K562 (cell line): ENCODE measurements around the gene FOXO3. TPM values are rescaled to one million over a fixed set of nuclear protein-coding genes. Genes with fewer than 3 reads are reported as not detected.

Experiments
- ARNT ChIP-seq, 2 experiments: fragments of 450-650 bp; IDR thresholded peaks; 2 replicates each; pipeline ENCODE4 v1.6.1; 2016; ENCODE audit warnings: mild to moderate bottlenecking in 1 of 2
- BCOR ChIP-seq: fragments of 450-650 bp; IDR thresholded peaks from 2 replicates; pipeline ENCODE4 v1.6.1; 2016
- BRF1 ChIP-seq: IDR thresholded peaks from 3 replicates; pipeline ENCODE4 v1.6.1; 2011; ENCODE audit warnings: borderline replicate concordance, mild to moderate bottlenecking; ENCODE audit not compliant: insufficient read length; ENCODE audit errors: extremely low read depth
- CBX3 ChIP-seq, 2 experiments: IDR thresholded peaks; 1 replicate in 1 of 2; 2 replicates in 1 of 2; pipeline ENCODE4 v1.6.1; 2012; ENCODE audit warnings: inconsistent platforms in 2 of 2, low read length in 2 of 2, borderline replicate concordance in 1 of 2, control low read depth in 1 of 2
- EP300 ChIP-seq: IDR thresholded peaks from 2 replicates; pipeline ENCODE4 v1.6.1; 2012; ENCODE audit warnings: low read length, improper control_type of control experiment
- HIVEP1 ChIP-seq: fragments of 250-450 bp; sonication (Bioruptor Pico); IDR thresholded peaks from 2 replicates; pipeline ENCODE4 v1.4.0; 2020; ENCODE audit warnings: mild to moderate bottlenecking
- ILF3 ChIP-seq: fragments of 450-650 bp; IDR thresholded peaks from 2 replicates; pipeline ENCODE4 v1.6.1; 2018; ENCODE audit warnings: antibody characterized with exemption, mild to moderate bottlenecking, moderate library complexity, borderline replicate concordance
- MAFF ChIP-seq: IDR thresholded peaks from 2 replicates; pipeline ENCODE4 v1.6.1; 2012; ENCODE audit warnings: low read length, improper control_type of control experiment
- MCM5 ChIP-seq: fragments of 450-650 bp; IDR thresholded peaks from 2 replicates; pipeline ENCODE4 v1.6.1; 2016; ENCODE audit warnings: low read depth
- MTA2 ChIP-seq: fragments of 450-650 bp; IDR thresholded peaks from 2 replicates; pipeline ENCODE4 v1.6.1; 2016; ENCODE audit warnings: low read depth
- PHF8 ChIP-seq: fragments of 200-600 bp; sonication (generic); IDR thresholded peaks from 2 replicates; pipeline ENCODE4 v1.6.1; 2012; ENCODE audit warnings: mixed run types, mild to moderate bottlenecking, inconsistent platforms, low read length, moderate library complexity, borderline replicate concordance
- TAF1 ChIP-seq: IDR thresholded peaks from 2 replicates; pipeline ENCODE4 v1.6.1; 2011; ENCODE audit warnings: mild to moderate bottlenecking, low read length, moderate library complexity; ENCODE audit not compliant: insufficient read depth, control insufficient read depth, severe bottlenecking; ENCODE audit errors: extremely low read depth
- XRCC4 ChIP-seq: IDR thresholded peaks from one replicate; pipeline ENCODE4 v1.6.1; 2011; ENCODE audit not compliant: insufficient read depth, insufficient read length; ENCODE audit errors: extremely low read depth
- ZNF184 ChIP-seq: sonication (generic); formaldehyde crosslinking; IDR thresholded peaks from 2 replicates; pipeline ENCODE4 v1.5.0; 2020; ENCODE audit warnings: missing genetic modification reagents
- ZNF232 ChIP-seq: sonication (generic); formaldehyde crosslinking; IDR thresholded peaks from 2 replicates; pipeline ENCODE4 v1.8.0; 2022; ENCODE audit warnings: mild to moderate bottlenecking, missing genetic modification reagents
- polyA plus RNA-seq, 8 experiments: library from polyadenylated mRNA; depleted of rRNA in 4 of 8; stranded (reverse) in 5 of 8; unstranded in 3 of 8; fragments of >200 nt; fragmentation: Nextera tagmentation in 2 of 8; fragmentation: Illumina TruSeq in 1 of 8; extraction: Ambion mirVana in 2 of 8; extraction: Trizol in 1 of 8; gene quantifications; 2 replicates each; pipeline versions ENCODE4 v1.2.1 to v1.2.3, GENCODE V29; 2011 to 2014; ENCODE audit warnings: inconsistent platforms in 1 of 8, missing spikeins in 1 of 8
- total RNA-seq, 7 experiments: library from RNA; depleted of rRNA in 6 of 7; stranded (reverse); fragments of >200 nt in 6 of 7; fragmentation: Illumina TruSeq in 2 of 7; extraction: Trizol in 2 of 7; gene quantifications; 2 replicates each; pipeline versions ENCODE4 v1.2.1 to v1.2.3, GENCODE V29; 2011 to 2021; ENCODE audit warnings: low replicate concordance in 1 of 7
- TF ChIP-seq, protein P1 (sequence below): IDR thresholded peaks from 2 replicates; pipeline ENCODE4 v1.6.1; 2014; ENCODE audit warnings: antibody characterized with exemption
- TF ChIP-seq, protein P2 (sequence below): fragments of 250-450 bp; sonication (Bioruptor Pico); IDR thresholded peaks from 2 replicates; pipeline ENCODE4 v1.5.0; 2021; ENCODE audit warnings: mild to moderate bottlenecking, moderate library complexity
- TF ChIP-seq, protein P3 (sequence below): fragments of 250-450 bp; sonication (Bioruptor Pico); IDR thresholded peaks from 2 replicates; pipeline ENCODE4 v1.5.1; 2021; ENCODE audit warnings: mild to moderate bottlenecking
- TF ChIP-seq, protein P4 (sequence below): fragments of 450-650 bp; IDR thresholded peaks from 2 replicates; pipeline ENCODE4 v1.7.1; 2018; ENCODE audit warnings: mild to moderate bottlenecking, low read depth; ENCODE audit not compliant: partially characterized antibody

FOXO3 gene
- total and polyA plus RNA-seq, 9 of the 15 experiments (the other 6 are each of a cell fraction or from before 2014, with no cell fraction given) = 3.0 to 14.6 (median 6.0) TPM

DNA sequence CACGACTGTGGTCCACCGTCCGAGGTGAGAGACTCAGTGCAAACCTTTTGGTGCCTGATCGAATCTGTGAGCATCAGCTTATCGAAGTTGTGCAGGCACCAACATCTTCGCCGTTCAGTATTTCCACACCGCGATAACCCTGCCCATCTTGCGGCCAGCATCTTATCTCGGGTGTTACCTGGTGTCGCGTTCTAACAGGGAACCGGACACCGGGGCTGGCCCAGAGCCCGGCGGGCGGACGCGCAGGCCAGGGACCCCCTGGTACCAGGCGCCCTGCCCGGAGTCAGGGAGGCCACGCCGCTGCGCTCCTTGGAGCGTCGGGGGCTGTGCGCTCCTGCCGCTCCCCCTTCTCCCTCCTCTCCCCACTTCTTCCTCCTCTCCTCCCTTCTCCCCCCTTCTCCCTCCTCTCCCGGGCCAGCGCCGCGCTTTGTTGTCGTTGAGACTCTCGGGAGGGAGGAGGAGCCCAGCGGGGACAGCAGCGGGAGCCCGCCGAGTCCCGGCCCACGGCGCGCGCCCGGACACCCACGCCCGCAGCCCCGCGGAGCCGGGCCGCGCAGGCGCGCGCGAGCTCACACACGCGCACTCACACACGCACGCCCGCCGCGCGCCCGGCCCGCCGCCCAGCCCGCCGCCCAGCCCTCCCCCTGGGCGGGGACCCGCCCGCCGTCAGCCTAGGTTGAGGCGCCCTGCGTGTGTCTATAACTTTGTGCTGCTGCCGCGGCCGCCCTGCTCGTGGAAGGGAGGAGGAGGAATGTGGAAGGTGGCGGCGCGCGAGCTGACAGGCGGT lies 1.4 kb upstream of the FOXO3 start (continued):
- TF ChIP-seq, protein P1, sequence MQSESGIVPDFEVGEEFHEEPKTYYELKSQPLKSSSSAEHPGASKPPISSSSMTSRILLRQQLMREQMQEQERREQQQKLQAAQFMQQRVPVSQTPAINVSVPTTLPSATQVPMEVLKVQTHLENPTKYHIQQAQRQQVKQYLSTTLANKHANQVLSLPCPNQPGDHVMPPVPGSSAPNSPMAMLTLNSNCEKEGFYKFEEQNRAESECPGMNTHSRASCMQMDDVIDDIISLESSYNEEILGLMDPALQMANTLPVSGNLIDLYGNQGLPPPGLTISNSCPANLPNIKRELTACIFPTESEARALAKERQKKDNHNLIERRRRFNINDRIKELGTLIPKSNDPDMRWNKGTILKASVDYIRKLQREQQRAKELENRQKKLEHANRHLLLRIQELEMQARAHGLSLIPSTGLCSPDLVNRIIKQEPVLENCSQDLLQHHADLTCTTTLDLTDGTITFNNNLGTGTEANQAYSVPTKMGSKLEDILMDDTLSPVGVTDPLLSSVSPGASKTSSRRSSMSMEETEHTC = peak; percentile 56; the same call in 1 of the 2 replicates
- TF ChIP-seq CBX3 (IDR thresholded peaks at IDR 0.05; ENCODE audit: borderline replicate concordance in 1 of 2, low read length in 2 of 2) (peak in 1 of 2 experiments; percentile 68; a peak in 1 of 3 replicates), MAFF (no peak), XRCC4 (no peak), ARNT (IDR thresholded peaks at IDR 0.05) (no peak), MTA2 (peak; percentile 89), MCM5 (no peak), TAF1 (peak; percentile 60), ZNF232 (no peak), HIVEP1 (no peak), BCOR (peak; percentile 94), PHF8 (peak; percentile 65; the same call in 1 of the 2 replicates), ILF3 (no peak), BRF1 (no peak), EP300 (peak; percentile 94), ZNF184 (CRISPR knock-in tag) (no peak)
- TF ChIP-seq, protein P2, sequence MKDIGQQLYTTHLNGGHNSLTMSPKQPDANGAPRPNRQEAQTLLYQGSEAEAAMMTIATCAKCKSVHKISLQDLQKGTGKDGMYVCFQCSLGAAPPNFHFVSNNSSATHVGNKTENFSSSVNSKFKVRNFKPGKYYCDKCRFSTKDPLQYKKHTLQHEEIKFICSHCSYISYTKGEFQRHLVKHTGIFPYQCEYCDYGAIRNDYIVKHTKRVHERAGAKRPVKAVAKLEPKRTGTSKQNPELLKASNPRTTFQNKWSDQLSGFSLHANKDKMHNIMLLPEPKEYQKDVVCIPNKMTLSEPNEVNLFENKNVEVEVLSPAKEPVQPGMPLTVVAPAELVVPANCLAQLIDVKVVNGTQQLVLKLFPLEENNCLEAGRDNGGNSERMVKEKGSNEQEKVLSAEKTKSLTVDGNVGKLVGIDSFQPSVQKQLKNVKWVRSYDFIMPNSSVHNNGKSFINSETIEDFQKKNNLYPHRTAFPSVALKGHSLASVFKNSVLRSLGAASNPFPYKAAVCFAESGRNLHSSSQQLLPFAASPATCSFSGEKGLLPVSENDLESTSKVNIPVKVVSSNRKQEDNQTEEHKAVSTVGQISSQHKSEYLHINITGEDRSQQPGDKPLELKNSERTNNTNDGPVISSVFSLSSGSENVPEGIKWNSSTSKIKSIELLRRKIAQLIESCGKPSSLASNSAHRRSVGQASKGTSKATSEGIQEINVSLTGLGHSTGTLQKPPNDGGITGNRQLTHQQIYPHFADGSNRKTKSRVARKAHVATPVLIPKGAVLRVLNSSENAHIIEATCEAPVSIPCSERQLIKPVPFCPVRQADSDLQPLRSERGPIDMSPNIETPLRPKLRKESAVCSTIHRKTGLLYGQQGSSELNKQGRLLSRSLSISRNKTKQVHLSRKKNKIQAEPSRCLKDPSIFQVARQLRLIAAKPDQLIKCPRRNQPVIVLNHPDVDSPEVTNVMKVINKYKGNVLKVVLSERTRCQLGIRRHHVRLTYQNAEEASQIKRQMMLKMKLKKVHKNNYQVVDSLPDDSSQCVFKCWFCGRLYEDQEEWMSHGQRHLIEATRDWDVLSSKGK (CRISPR knock-in tag) = no peak
- TF ChIP-seq, protein P3, sequence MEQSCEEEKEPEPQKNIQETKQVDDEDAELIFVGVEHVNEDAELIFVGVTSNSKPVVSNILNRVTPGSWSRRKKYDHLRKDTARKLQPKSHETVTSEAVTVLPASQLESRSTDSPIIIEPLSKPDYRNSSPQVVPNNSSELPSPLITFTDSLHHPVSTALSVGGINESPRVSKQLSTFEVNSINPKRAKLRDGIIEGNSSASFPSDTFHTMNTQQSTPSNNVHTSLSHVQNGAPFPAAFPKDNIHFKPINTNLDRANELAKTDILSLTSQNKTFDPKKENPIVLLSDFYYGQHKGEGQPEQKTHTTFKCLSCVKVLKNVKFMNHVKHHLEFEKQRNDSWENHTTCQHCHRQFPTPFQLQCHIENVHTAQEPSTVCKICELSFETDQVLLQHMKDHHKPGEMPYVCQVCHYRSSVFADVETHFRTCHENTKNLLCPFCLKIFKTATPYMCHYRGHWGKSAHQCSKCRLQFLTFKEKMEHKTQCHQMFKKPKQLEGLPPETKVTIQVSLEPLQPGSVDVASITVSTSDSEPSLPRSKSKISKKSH (CRISPR knock-in tag) = no peak
- TF ChIP-seq, protein P4, sequence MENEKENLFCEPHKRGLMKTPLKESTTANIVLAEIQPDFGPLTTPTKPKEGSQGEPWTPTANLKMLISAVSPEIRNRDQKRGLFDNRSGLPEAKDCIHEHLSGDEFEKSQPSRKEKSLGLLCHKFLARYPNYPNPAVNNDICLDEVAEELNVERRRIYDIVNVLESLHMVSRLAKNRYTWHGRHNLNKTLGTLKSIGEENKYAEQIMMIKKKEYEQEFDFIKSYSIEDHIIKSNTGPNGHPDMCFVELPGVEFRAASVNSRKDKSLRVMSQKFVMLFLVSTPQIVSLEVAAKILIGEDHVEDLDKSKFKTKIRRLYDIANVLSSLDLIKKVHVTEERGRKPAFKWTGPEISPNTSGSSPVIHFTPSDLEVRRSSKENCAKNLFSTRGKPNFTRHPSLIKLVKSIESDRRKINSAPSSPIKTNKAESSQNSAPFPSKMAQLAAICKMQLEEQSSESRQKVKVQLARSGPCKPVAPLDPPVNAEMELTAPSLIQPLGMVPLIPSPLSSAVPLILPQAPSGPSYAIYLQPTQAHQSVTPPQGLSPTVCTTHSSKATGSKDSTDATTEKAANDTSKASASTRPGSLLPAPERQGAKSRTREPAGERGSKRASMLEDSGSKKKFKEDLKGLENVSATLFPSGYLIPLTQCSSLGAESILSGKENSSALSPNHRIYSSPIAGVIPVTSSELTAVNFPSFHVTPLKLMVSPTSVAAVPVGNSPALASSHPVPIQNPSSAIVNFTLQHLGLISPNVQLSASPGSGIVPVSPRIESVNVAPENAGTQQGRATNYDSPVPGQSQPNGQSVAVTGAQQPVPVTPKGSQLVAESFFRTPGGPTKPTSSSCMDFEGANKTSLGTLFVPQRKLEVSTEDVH = no peak
